ENCODE data around the gene FLRT3. TPM values are rescaled to one million over a fixed set of nuclear protein-coding genes. Genes with fewer than 3 reads are reported as not detected.

The FLRT3 gene
- polyA plus RNA-seq, 1 donor (not counting 4 experiments of a cell fraction or from before 2014, with no cell fraction given), result 91.7 TPM

DNA sequence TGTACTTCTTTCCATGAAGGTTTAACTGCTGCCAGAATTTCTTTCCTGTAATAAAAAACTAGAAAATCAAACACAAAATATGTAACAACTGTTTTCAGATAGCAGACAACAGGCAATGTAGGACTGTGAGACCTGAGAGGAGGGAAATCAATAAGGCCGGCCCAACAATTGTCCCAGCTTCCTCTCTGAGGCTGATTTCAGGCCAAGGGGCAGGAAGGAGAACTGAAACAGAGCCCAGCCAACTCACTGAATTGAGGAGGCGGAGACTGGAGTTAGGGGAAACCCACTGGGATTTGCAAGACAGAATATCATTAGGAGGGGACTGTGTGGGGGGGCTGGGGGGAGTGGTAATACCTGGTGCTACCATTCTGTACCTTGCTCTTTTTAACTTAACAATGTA is 42.2 kb downstream of the FLRT3 start:
- DNase-seq (ENCODE audit: low read depth, low spot score), result no peak
- FAIRE-seq, result no peak
- no peaks in the 10 kb centered on the region for H3K9me3 ChIP-seq (ENCODE audit: control insufficient read depth, low read depth, low read length)

DNA sequence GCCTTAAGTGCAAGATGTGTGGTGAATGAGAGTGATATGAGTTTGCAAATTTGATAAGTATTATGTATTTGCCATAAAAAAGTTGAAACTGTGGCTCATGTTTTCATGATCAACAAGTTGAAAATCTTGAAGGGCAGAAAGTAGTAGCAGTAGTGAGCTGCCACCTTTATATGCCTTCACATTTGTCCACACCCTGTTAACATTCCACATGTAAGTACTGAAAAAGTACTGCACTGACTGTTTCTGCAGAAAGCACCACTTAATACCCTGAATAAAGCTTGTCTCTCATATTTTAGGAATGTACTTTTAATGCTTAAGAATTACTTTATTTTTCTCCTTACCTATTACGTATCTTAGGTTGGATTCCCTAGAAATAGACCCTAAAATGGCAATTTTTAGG is 45.9 kb downstream of the FLRT3 start:
- TF ChIP-seq, protein P1, sequence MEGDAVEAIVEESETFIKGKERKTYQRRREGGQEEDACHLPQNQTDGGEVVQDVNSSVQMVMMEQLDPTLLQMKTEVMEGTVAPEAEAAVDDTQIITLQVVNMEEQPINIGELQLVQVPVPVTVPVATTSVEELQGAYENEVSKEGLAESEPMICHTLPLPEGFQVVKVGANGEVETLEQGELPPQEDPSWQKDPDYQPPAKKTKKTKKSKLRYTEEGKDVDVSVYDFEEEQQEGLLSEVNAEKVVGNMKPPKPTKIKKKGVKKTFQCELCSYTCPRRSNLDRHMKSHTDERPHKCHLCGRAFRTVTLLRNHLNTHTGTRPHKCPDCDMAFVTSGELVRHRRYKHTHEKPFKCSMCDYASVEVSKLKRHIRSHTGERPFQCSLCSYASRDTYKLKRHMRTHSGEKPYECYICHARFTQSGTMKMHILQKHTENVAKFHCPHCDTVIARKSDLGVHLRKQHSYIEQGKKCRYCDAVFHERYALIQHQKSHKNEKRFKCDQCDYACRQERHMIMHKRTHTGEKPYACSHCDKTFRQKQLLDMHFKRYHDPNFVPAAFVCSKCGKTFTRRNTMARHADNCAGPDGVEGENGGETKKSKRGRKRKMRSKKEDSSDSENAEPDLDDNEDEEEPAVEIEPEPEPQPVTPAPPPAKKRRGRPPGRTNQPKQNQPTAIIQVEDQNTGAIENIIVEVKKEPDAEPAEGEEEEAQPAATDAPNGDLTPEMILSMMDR (optimal IDR thresholded peaks at IDR 0.05 in 1 of 3, IDR thresholded peaks at IDR 0.05 in 1 of 3, conservative IDR thresholded peaks at IDR 0.05 in 1 of 3; ENCODE audit: extremely low read depth in 1 of 3, insufficient read depth in 2 of 3, low read length in 3 of 3), result no peak
- TF ChIP-seq EZH2 (IDR thresholded peaks at IDR 0.05; ENCODE audit: low read length), result no peak
- H3K4me1 ChIP-seq (ENCODE audit: control insufficient read depth, extremely low read depth, insufficient read depth, low read length), result peaks cover 35% of the 10 kb centered on the region
- H3K4me3 ChIP-seq (ENCODE audit: control insufficient read depth in 2 of 3, extremely low read depth in 1 of 3, insufficient read depth in 2 of 3, low read depth in 1 of 3, low read length in 3 of 3), result no peak overlapping the region
- no peaks in the 10 kb centered on the region for H4K20me1 ChIP-seq (ENCODE audit: control insufficient read depth, extremely low read depth, insufficient read depth, low read length)
- H3K9me3 ChIP-seq (ENCODE audit: control insufficient read depth, low read depth, low read length), result no peaks in the 10 kb centered on the region
- H3K36me3 ChIP-seq (ENCODE audit: control insufficient read depth in 2 of 2, extremely low read depth in 1 of 2, insufficient read depth in 2 of 2, low read length in 2 of 2), result no peaks in the 10 kb centered on the region
- DNase-seq (ENCODE audit: low read depth, low spot score), result no peak
- dilution Hi-C loops (cut with MboI; ENCODE audit: extremely low pct_ligation_motif_present, low sequenced_read_pairs), result no loop called here
- H3K27ac ChIP-seq (ENCODE audit: control insufficient read depth, insufficient read depth, low read length), result no peak overlapping the region
- H2AFZ ChIP-seq (ENCODE audit: control insufficient read depth, low read length), result peak overlapping the region; percentile 39
- no peaks in the 10 kb centered on the region for H3K27me3 ChIP-seq (ENCODE audit: control insufficient read depth, extremely low read depth, insufficient read depth, low read length)
- no peak for FAIRE-seq
- no peak overlapping the region for H3K9ac ChIP-seq (ENCODE audit: control insufficient read depth, extremely low read depth, insufficient read depth, low read length)
- H3K4me2 ChIP-seq (ENCODE audit: control insufficient read depth, extremely low read depth, insufficient read depth, low read depth, low read length), result no peak overlapping the region
- no peaks in the 10 kb centered on the region for H3K79me2 ChIP-seq (ENCODE audit: control insufficient read depth, insufficient read depth, low read length)
- H3K9me1 ChIP-seq (ENCODE audit: control insufficient read depth, extremely low read depth, insufficient read depth, low read length), result no peaks in the 10 kb centered on the region

More for the DNA sequence above, 42.2 kb downstream of the FLRT3 start:
- Histone ChIP-seq H3K27ac (ENCODE audit: control insufficient read depth, insufficient read depth, low read length) (no peak overlapping the region), H2AFZ (ENCODE audit: control insufficient read depth, low read length) (no peak overlapping the region), H3K4me1 (ENCODE audit: control insufficient read depth, extremely low read depth, insufficient read depth, low read length) (peaks cover 7% of the 10 kb centered on the region), H4K20me1 (ENCODE audit: control insufficient read depth, extremely low read depth, insufficient read depth, low read length) (no peaks in the 10 kb centered on the region), H3K9me1 (ENCODE audit: control insufficient read depth, extremely low read depth, insufficient read depth, low read length) (no peaks in the 10 kb centered on the region), H3K36me3 (ENCODE audit: control insufficient read depth in 2 of 2, extremely low read depth in 1 of 2, insufficient read depth in 2 of 2, low read length in 2 of 2) (no peaks in the 10 kb centered on the region), H3K27me3 (ENCODE audit: control insufficient read depth, extremely low read depth, insufficient read depth, low read length) (no peaks in the 10 kb centered on the region), H3K79me2 (ENCODE audit: control insufficient read depth, insufficient read depth, low read length) (no peaks in the 10 kb centered on the region), H3K4me2 (ENCODE audit: control insufficient read depth, extremely low read depth, insufficient read depth, low read depth, low read length) (no peak overlapping the region), H3K9ac (ENCODE audit: control insufficient read depth, extremely low read depth, insufficient read depth, low read length) (no peak overlapping the region), H3K4me3 (ENCODE audit: control insufficient read depth in 2 of 3, extremely low read depth in 1 of 3, insufficient read depth in 2 of 3, low read depth in 1 of 3, low read length in 3 of 3) (no peak overlapping the region)
- TF ChIP-seq, protein P1 (optimal IDR thresholded peaks at IDR 0.05 in 1 of 3, IDR thresholded peaks at IDR 0.05 in 1 of 3, conservative IDR thresholded peaks at IDR 0.05 in 1 of 3; ENCODE audit: extremely low read depth in 1 of 3, insufficient read depth in 2 of 3, low read length in 3 of 3), result no peak
- TF ChIP-seq EZH2 (IDR thresholded peaks at IDR 0.05; ENCODE audit: low read length), result no peak
- dilution Hi-C loops (cut with MboI; ENCODE audit: extremely low pct_ligation_motif_present, low sequenced_read_pairs), result no loop called here

All from keratinocyte (primary cell).